Natural killer cell treated with Interleukin-12 subunit alpha and Interleukin-12 subunit beta and Interleukin-15 and Interleukin-18, amount 100 ng/mL, for 72 hours (primary cell): ENCODE results near the gene KLRD1. TPM values are rescaled to one million over a fixed set of nuclear protein-coding genes. Genes with fewer than 3 reads are reported as not detected.
"Not testable (repeated sequence)": the region's sequence is repeated elsewhere in the genome, so short reads cannot be mapped to it uniquely, and the experiment has no call there.

Experiments used
- ATAC-seq, 2 donors: fragments of 150-1000 bp; cut with Tn5 transposase in 1 of 2; sonication (Bioruptor Pico), chemical (Tn5 transposase) in 1 of 2; 2 replicates each; pipeline ENCODE4 v1.10.0; 2021
- DNase-seq: peaks from one replicate; pipeline ENCODE4 v3.0.0; 2022; ENCODE audit warnings: low spot score
- H3K27ac Mint-ChIP-seq, 2 donors: 1 replicate in 1 of 2; 2 replicates in 1 of 2; pipeline ENCODE4 v1.8.0; 2022; ENCODE audit warnings: mixed read lengths in 2 of 2, mild to moderate bottlenecking in 1 of 2, moderate library complexity in 1 of 2
- H3K27me3 Mint-ChIP-seq, 2 donors: 1 replicate in 1 of 2; 2 replicates in 1 of 2; pipeline ENCODE4 v1.8.0; 2022; ENCODE audit warnings: mixed read lengths in 2 of 2
- H3K36me3 Mint-ChIP-seq: one replicate; pipeline ENCODE4 v1.8.0; 2022; ENCODE audit warnings: mixed read lengths
- H3K4me1 Mint-ChIP-seq, 2 donors: 1 replicate in 1 of 2; 2 replicates in 1 of 2; pipeline ENCODE4 v1.8.0; 2022; ENCODE audit warnings: low read depth in 2 of 2, mixed read lengths in 2 of 2, mild to moderate bottlenecking in 1 of 2
- H3K4me3 Mint-ChIP-seq: one replicate; pipeline ENCODE4 v1.8.0; 2022; ENCODE audit warnings: mixed read lengths
- H3K9me3 Mint-ChIP-seq: 2 replicates; pipeline ENCODE4 v1.8.0; 2022; ENCODE audit warnings: mixed read lengths
- total RNA-seq, 2 donors: library from RNA; stranded (reverse); gene quantifications; one replicate each; pipeline ENCODE4 v1.2.3, GENCODE V29; 2022

KLRD1 gene
- total RNA-seq, 2 donors from 2014 or later, result 58.2 to 197 TPM

DNA sequence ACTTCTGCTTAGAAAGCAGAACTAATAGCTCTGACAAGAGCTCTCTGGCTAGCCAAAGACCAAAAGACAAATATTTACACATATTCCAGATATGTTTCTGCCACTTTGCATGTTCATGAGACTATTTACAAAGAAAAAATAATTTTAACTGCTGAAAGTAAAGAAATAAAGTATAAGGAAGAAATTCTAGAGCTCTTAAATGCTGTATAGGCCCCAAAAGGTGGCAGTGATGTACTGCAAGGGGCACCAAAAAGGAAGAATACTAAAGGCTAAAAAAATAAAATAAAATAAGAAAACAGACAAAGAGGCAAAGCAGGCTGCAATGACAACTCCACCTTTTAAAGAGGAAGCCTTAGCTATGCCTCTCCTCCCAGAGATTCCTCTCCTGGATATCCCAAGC is 59.2 kb downstream of the KLRD1 start:
- Mint-ChIP-seq H3K9me3 (peaks cover 8% of the 10 kb centered on the region), H3K36me3 (peaks cover 39% of the 10 kb centered on the region), H3K27ac (no peak overlapping the region), H3K4me1 (peaks cover 38 to 48% of the 10 kb centered on the region in 2 donors), H3K27me3 (no peaks in the 10 kb centered on the region), H3K4me3 (no peak overlapping the region)
- DNase-seq, result no peak
- ATAC-seq, result no peak

DNA sequence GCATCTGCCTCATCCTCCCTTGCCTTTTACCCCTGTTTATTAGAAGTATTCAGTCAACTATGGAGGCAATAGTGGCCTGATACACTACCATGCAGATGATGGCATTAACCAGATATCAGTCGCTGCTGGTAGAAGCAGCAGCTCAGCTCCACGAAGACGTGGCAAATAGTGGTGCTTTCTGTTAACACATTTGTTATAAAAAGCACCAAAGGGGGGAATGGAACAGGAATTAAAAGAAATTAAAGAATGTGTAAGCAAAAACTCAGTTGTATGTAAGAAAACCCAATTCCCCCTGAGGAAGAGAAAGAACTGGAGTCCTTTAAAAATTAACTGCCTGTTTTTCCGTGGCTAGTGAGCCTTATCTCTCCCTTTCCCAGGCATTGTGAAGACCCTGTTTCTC is 60.0 kb downstream of the KLRD1 start:
- Mint-ChIP-seq H3K4me3 (peak overlapping the region; percentile 67), H3K27ac (peak overlapping the region; percentile 81 to 90), H3K36me3 (peaks cover 46% of the 10 kb centered on the region), H3K4me1 (peaks cover 39 to 49% of the 10 kb centered on the region in 2 donors)
- not testable (repeated sequence) for ATAC-seq, H3K9me3 Mint-ChIP-seq, H3K27me3 Mint-ChIP-seq, DNase-seq

GRCh38 chr12:10368206-10369171 is 60.8 kb downstream of the KLRD1 start:
- Mint-ChIP-seq H3K4me1 (peaks cover 42 to 52% of the 10 kb centered on the region in 2 donors), H3K27ac (peak overlapping the region; percentile 81 to 90)

GRCh38 chr12:10369557-10370415 is 62.1 kb downstream of the KLRD1 start:
- H3K4me3 Mint-ChIP-seq, result peak overlapping the region; percentile 65

More at GRCh38 chr12:10368206-10369171, 60.8 kb downstream of the KLRD1 start:
- Mint-ChIP-seq H3K4me3 (peak overlapping the region; percentile 67), H3K27me3 (no peaks in the 10 kb centered on the region), H3K36me3 (peaks cover 51% of the 10 kb centered on the region), H3K9me3 (peaks cover 8% of the 10 kb centered on the region)
- DNase-seq (no peak), ATAC-seq (no peak)

DNA sequence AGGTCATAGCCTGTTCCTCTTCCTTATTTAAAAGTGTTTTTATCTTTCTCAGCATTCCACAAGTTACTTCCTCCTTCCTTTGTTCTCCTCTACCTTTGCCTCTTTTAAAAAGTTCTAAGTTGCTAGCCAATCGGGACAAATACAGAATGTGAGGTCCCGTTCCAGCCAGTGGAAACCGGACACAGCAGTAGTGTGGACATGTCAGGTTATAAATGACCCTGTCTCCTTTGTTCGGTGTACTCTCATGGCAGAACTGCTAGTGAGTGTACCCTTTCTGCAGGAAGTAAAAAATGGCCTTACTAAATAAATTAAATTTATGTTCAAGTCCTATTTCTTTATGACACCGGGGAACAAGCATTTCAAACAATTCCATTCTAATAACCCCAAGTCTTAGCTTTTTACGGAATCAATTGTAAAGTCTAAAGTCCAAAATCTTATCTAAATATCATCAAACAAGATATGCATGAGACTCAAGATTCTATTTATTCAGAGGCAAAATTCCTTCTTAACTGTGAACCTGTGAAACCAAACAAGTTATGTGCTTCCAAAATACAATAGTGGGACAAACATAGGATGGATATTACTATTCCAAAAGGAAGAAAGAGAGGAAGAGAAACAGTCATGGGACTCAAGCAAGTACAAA is 64.3 kb downstream of the KLRD1 start:
- H3K4me3 Mint-ChIP-seq, result peak overlapping the region; percentile 14
- H3K27ac Mint-ChIP-seq, result peak overlapping the region; percentile 80 to 96
- ATAC-seq, H3K27me3 Mint-ChIP-seq, H3K9me3 Mint-ChIP-seq, DNase-seq: not testable (repeated sequence)
- peaks cover 59 to 74% of the 10 kb centered on the region in 2 donors for H3K4me1 Mint-ChIP-seq
- H3K36me3 Mint-ChIP-seq, result peaks cover 65% of the 10 kb centered on the region

More at GRCh38 chr12:10369557-10370415, 62.1 kb downstream of the KLRD1 start:
- Mint-ChIP-seq H3K27ac (peak overlapping the region; percentile 80 to 96), H3K36me3 (peaks cover 57% of the 10 kb centered on the region), H3K27me3 (no peaks in the 10 kb centered on the region), H3K9me3 (peaks cover 8% of the 10 kb centered on the region), H3K4me1 (peaks cover 52 to 64% of the 10 kb centered on the region in 2 donors)
- DNase-seq (no peak), ATAC-seq (no peak)

DNA sequence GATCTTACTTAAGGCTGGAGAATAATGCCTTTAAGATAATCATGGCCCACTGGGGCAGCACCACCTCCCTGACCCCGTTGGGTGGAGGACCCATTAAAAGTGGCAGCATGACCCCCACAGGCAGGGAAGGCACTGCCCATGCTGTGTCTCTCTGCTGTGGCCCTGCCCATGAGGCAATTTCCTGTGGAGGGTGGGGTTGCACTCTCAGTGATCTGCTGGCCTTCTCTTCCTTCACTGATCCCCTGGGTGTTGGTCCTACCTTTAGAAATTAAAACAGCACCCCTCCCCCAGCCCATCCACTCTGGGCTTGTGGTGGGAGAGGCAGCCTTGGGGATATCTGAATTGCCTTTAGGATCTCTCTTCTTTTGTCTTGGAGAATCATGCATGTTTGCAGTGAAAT is 64.9 kb downstream of the KLRD1 start:
- peaks cover 8% of the 10 kb centered on the region for H3K9me3 Mint-ChIP-seq
- no peaks in the 10 kb centered on the region for H3K27me3 Mint-ChIP-seq
- peaks cover 59 to 72% of the 10 kb centered on the region in 2 donors for H3K4me1 Mint-ChIP-seq
- DNase-seq (peak; percentile 65), ATAC-seq (peak; percentile 78 to 82)
- peak overlapping the region; percentile 57 for H3K4me3 Mint-ChIP-seq
- H3K36me3 Mint-ChIP-seq, result peaks cover 59% of the 10 kb centered on the region
- H3K27ac Mint-ChIP-seq, result peak overlapping the region; percentile 80 to 96

GRCh38 chr12:10374624-10375018 is 67.0 kb downstream of the KLRD1 start:
- no peaks in the 10 kb centered on the region for H3K27me3 Mint-ChIP-seq
- no peaks in the 10 kb centered on the region for H3K9me3 Mint-ChIP-seq
- no peak for DNase-seq
- H3K4me1 Mint-ChIP-seq, result peaks cover 46 to 71% of the 10 kb centered on the region in 2 donors
- H3K4me3 Mint-ChIP-seq, result peak overlapping the region; percentile 90
- H3K36me3 Mint-ChIP-seq, result peaks cover 56% of the 10 kb centered on the region
- H3K27ac Mint-ChIP-seq, result peak overlapping the region; percentile 80 to 96
- peak in 1 of 2 donors; percentile 60 for ATAC-seq

GRCh38 chr12:10378737-10379136 is 71.1 kb downstream of the KLRD1 start:
- peaks cover 55% of the 10 kb centered on the region for H3K36me3 Mint-ChIP-seq
- H3K27me3 Mint-ChIP-seq, DNase-seq, H3K9me3 Mint-ChIP-seq: not testable (repeated sequence)
- H3K4me3 Mint-ChIP-seq, result peak overlapping the region; percentile 75
- peak; percentile 57 to 75 for ATAC-seq
- peak overlapping the region; percentile 81 to 88 for H3K27ac Mint-ChIP-seq
- H3K4me1 Mint-ChIP-seq, result peaks cover 50 to 72% of the 10 kb centered on the region in 2 donors

Other genes with a start within 250 kb of the KLRD1 start
- gene CLEC1A, start 208.9 kb upstream of the KLRD1 start, total RNA-seq, result not detected
- gene CLEC7A, start 177.7 kb upstream of the KLRD1 start, total RNA-seq, result not detected
- not detected for gene OLR1, start 135.7 kb upstream of the KLRD1 start, total RNA-seq
- gene TMEM52B, start 128.8 kb upstream of the KLRD1 start, total RNA-seq, result not detected
- gene GABARAPL1, start 95.0 kb upstream of the KLRD1 start, total RNA-seq, result 10 to 100 TPM; 24.9 to 48.8 TPM
- 100 to 1,000 TPM in 1 of 2 donors, 10 to 100 TPM in 1; 80.4 to 126 TPM for gene KLRK1, start 82.2 kb downstream of the KLRD1 start, total RNA-seq
- 10 to 100 TPM in 1 of 2 donors, 1 to 10 TPM in 1; 5.4 to 17.8 TPM for gene KLRC4, start 101.9 kb downstream of the KLRD1 start, total RNA-seq
- 1 to 10 TPM; 7.9 to 9.6 TPM for gene KLRC3, start 112.7 kb downstream of the KLRD1 start, total RNA-seq
- 10 to 100 TPM in 1 of 2 donors, 1 to 10 TPM in 1; 1.4 to 23.4 TPM for gene KLRC2, start 128.1 kb downstream of the KLRD1 start, total RNA-seq
- gene KLRC1, start 145.5 kb downstream of the KLRD1 start, total RNA-seq, result 10 to 100 TPM; 52.9 to 63.9 TPM
- under 1 TPM; 0.33 to 0.45 TPM for gene EIF2S3B, start 198.0 kb downstream of the KLRD1 start, total RNA-seq